HG03097 (cell line): ENCODE results near the gene RIPK3.
A peak's percentile ranks its signal among the peaks of the same experiment; 100 is the strongest.

Experiments
- ATAC-seq: cut with Tn5 transposase; IDR thresholded peaks from one replicate; pipeline ENCODE4 v1.9.1; 2021; ENCODE audit not compliant: unreplicated experiment, low FRiP score

The RIPK3 gene

GRCh38 chr14:24308342-24309124 is 31.3 kb downstream of the RIPK3 start:
- no peak for ATAC-seq

DNA sequence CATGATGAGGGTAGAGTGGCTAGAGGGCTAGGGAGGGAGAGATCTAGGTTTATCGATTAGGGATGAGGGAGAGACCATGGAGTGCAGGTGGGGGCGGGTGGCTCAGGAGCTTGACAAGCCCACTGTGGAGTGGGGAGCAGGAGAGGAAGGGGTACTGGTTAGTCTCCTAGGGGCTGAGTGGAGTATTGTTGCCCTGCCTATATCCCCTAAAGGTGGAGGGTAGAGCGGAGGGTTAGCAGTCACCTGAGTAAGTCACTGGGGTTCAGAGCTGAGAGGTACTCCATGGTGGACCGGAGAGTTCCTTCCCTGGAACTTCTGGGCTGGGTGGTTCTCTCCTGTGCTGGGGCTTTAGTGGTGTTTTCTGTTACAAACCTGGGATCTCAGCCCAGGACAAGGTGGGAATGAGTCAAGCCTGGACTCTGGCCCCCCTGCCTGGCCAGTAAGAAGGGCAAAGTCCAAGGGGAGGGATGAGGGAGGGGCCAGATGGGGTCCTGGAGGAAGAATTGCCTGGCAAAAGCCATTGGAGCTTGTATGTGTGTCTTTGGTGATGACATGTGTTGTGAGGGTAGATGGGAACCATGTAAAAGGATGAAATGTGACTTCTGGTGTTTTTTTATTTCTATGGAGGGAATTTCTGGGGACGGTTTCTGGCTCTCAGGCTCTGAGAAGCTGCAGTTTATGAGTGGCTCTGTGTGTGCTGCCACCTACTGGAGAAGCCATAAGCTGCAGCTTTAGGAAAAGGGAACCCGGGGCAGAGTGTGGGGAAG is 32.0 kb downstream of the RIPK3 start, which contains the start of gene CIDEB:
CIDEB (minus strand) TSS at position 403 of the 767 bp plus-strand sequence; CDS start at position 284, 119 bp downstream.
- ATAC-seq = no peak

DNA sequence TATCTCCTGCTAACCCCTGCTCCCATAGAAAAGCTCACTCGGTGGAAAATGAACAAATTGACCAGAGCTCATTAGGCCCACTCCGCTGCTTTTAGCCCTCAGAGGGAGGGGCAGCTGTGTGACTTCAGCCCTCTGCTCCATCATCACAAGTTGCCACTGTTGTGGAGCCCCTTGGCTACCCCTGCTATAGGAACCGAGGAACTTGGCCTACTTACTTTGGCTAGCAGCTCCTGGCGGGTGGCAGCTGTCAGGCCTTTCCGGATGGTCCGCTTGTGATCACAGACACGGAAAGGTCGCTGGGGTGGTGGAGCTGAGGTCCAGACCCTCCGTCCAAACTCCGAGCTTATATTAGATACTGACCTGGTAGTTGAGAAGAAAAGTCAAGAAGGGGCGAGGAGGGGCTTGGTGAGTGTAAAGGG is 32.6 kb downstream of the RIPK3 start:
- ATAC-seq = no peak

DNA sequence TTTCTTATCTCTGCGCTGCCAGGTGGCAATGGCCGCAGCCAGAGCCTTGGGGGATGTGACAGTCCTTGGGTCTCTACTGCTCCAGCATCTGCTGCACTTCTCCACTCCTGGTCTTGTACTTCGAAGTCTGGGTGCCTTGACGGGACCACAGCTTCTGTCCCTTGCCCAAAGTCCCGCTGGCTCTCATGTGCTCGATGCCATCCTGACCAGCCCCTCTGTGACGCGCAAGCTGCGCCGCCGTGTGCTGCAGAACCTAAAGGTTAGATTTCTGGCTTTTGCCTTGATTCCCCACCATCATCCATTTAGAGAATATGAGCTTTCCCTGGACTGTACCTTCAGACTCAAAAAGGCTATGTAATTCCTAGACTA is 35.8 kb downstream of the RIPK3 start:
- ATAC-seq = no peak

DNA sequence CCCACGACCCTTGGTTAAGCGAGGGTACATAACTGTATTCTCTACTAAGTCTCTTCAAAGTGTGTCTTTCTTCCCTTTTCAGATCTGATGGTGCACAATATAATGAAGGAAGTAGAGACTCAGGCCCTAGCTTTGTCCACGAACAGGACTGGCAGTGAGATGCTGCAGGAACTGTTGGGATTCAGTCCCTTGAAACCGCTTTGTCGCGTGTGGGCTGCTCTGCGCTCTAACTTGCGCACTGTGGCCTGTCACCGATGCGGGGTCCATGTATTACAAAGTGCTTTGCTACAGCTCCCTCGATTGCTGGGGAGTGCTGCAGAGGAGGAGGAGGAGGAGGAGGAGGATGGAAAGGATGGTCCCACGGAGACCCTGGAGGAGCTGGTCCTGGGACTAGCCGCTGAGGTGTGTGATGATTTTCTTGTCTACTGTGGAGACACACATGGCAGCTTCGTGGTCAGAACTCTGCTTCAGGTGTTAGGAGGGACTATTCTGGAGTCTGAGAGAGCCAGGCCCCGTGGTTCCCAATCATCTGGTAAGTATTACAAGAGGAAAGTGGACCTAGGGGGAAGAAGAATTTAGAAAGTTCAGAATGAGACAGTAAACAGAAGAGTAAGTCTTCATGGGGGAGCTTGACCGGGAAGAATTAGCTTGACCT is 39.3 kb downstream of the RIPK3 start:
- ATAC-seq = no peak

DNA sequence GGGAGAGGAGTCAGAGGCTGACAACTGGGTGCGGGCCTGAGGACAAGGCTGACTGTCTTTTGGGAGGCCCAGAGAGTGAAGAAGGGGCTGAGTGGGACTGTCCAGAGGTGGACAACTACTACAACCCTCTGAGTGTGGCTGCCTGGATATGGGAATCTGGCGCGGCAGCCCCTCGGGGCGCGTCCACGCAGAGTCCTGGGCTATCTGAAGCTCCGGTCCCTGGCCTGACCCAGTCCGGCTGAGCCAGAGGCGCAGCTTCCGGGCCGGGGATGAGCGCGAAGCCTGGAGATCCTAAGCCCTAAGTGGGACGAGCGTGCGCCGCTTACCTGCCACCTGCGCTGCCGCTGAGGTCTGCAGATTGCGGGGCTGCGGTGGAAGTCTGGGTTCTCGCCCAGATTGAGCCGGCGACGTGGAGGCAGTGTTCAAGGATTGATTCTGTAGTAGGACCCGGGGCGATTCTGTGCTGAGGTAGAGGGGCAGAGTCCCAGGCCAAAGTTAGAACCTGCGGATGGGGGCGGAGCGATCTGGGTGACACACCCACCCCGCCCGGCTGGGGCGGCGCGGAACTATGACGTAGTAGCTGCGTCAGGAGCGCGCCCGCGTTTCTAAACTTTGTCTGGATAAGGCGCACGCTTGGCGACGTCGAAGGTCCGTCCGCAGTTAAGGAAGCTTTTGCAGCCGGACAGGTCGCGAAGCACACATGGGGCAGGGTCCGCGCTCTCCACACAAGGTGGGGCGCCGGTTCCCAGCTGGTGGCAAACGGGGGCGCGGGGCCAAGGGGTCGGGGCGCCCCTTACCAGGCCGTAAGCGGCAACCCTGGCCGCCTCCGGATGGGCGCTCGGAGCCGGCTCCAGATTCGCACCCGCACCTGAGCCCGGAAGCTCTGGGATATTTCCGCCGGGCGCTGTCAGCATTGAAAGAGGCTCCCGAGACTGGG is 40.3 kb downstream of the RIPK3 start, which contains the start of the genes DHRS1 and NOP9:
DHRS1 (minus strand) TSS at position 526 of the 937 bp plus-strand sequence. CDS start 674 bp downstream, outside the sequence.
NOP9 (plus strand) TSS at position 596 of the 937 bp plus-strand sequence; CDS start at position 701, 105 bp downstream.
- ATAC-seq = no peak

DNA sequence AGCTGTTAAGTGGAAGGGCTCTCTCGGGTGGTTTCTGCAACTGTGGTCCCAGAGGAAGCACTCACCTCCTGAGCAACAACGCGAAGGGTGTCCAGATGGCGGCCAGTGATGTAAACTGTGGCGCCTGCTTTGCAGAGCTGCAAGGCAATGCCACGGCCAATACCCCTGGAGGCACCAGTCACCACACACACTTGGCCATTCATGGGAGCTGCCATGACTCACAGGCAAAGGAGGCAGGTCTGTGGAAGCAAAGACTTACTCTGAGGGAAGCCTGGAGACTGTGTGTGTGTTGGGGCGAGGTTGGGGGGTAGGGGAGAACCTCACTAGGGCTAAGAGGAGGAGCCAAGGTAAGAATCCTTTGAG is 40.9 kb downstream of the RIPK3 start:
- ATAC-seq = no peak

GRCh38 chr14:24297190-24297964 is 42.4 kb downstream of the RIPK3 start:
- peak; percentile 37 for ATAC-seq

DNA sequence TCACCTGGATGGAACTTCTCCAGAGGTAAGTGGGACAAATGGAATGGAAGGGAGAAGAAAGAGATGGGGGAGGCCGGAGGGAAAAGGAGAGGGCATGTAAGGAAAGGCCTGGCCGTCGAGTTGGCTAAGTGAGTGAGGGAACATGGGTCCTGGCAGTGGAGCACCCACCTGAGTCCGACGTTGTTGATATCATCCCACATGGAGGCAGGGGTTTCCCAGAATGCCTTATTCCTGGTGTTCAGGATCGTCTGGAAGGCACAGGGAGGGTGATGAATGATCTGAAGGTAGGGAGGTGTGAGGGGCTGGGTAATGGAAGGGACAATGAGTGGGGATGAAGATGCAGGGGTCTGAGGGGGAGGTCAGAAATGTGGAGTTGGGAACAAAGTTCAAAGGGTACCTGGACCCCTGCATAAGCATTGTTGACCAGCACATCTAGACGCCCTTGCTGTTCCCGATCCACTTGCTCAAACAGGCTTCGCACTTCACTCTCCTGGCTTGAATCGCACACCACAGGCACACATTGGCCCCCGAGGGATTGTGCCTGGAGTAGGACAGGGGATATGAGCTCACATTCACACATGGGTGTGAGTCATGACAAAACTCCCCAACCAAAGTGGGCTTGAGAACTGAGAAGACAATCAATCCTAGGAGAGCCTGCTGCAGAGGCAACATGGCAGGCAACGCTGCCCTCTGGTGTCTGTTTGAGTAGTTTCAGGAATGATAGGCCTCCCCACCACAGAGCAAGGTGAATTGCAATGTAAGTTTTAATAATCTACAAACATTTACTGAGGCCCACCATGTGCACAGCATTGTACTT is 43.2 kb downstream of the RIPK3 start:
- ATAC-seq = peak; percentile 37

DNA sequence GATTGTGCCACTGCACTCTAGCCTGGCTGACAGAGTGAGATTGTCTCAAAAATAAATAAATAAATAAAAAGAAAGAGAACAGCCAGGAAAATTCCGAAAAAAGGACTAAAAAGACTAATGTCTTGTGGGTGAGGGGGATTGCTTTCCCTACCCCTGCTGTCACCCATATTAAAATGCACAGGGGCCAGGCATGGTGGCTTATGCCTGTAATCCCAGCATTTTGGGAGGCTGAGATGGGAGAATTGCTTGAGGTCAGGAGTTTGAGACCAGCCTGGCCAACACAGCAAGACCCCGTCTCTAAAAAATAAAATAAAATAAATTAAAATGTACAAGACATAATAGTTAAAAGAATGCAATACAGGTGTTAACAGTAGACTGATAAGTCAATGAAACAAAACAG is 46.3 kb downstream of the RIPK3 start:
- ATAC-seq = no peak

DNA sequence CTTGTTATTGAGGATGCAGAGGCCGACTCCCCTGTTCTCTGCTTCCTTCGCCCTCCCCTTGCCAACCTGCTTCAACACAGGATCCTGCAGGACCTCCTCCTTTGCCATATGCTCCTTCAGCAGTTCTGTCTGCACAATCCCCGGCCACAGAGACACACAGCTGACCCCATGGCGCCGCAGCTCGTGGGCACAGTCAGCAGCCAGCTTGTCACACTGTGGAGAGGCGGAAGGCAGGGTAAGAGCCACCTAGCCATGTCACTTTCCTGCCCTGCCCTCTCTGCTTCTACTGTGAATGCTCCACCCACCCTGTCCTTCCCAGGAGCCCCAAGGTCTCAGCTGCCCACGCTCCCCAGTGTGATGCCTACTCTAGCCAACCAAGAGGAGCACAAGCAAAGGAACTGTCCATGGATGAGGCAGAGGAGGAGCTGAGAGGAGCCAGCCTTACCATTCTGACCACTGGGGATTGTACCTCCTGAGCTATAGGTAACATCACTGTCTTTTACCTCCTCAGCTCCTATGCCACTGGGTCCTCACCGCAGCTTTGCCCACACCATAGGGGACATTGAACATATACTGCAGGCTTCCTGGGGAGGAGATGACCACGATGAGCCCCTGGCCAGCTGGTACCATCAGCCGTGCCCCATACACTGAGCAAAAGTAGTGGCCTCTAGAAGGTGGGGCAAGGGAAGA is 47.5 kb downstream of the RIPK3 start:
- no peak for ATAC-seq

GRCh38 chr14:24291446-24292117 is 48.2 kb downstream of the RIPK3 start:
- ATAC-seq = no peak

- no peak for ATAC-seq
Measured at GRCh38 chr14:24290746-24291145, 49.0 kb downstream of the RIPK3 start.

DNA sequence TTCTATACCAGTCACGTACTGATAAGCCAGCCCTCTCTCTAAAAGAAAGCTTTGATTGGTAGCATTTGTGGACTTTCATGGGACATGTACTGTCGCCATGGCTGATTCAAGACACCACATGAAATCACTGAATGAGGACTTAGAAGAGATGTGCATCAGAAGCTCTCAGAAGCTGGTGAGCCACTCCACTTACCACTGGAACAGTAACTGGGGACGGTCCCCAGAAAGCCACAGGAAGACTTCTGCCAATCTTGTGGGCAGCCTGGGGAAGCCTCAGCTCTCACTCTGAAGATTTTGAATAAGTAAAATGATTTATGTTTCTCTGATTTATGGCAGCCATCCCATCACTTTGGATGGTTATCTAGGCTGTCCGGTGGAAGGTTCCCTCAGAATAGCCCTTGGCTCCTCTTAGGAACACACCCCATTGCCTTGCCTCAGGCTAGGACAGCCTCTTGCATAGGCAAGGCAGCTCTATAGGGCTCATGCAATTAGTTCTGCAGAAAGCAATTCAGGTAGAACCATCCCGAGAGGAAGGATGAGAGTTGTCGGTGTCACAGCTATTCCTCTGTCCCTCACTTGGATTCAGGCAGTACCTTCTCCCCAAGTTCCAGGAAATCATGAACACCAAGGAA is 50.0 kb downstream of the RIPK3 start:
- no peak for ATAC-seq

GRCh38 chr14:24286996-24287395 is 52.8 kb downstream of the RIPK3 start:
- no peak for ATAC-seq
